Measurements from ENCODE around the gene COL1A2. TPM values are rescaled to one million over a fixed set of nuclear protein-coding genes. Genes with fewer than 3 reads are reported as not detected.

The COL1A2 gene
- total and polyA plus RNA-seq, 2 of the 8 experiments (the other 6 are each of a cell fraction or from before 2014, with no cell fraction given), result 45.2 to 87.2 TPM

- no peak for FAIRE-seq
- TF ChIP-seq PHF8 (conservative IDR thresholded peaks at IDR 0.05; ENCODE audit: low read depth, low read length) (no peak), SIN3A (conservative IDR thresholded peaks at IDR 0.05 in 1 of 2, IDR thresholded peaks at IDR 0.05 in 1 of 2; ENCODE audit: low read depth in 1 of 2, low read length in 2 of 2) (no peak), NANOG (IDR thresholded peaks at IDR 0.05; ENCODE audit: insufficient read depth, low read depth, low read length, poor library complexity, severe bottlenecking) (no peak), POLR2A (IDR thresholded peaks at IDR 0.05; ENCODE audit: control extremely low read depth in 1 of 2, low read depth in 2 of 2, low read length in 2 of 2) (no peak), CTBP2 (IDR thresholded peaks at IDR 0.05; ENCODE audit: borderline replicate concordance, insufficient read depth, insufficient read length, low read length) (no peak), KDM4A (IDR thresholded peaks at IDR 0.05; ENCODE audit: low read depth, low read length, severe bottlenecking) (no peak), TAF1 (IDR thresholded peaks at IDR 0.05; ENCODE audit: low read depth, low read length) (no peak), EGR1 (IDR thresholded peaks at IDR 0.05; ENCODE audit: borderline replicate concordance, low read depth, low read length) (no peak), TBP (IDR thresholded peaks at IDR 0.05; ENCODE audit: low read depth, low read length) (no peak), TAF7 (optimal IDR thresholded peaks at IDR 0.05; ENCODE audit: borderline replicate concordance, low read depth, low read length) (no peak), RXRA (IDR thresholded peaks at IDR 0.05; ENCODE audit: insufficient read depth, low read depth, low read length) (no peak), BRCA1 (IDR thresholded peaks at IDR 0.05; ENCODE audit: low read depth, low read length) (no peak), JUND (IDR thresholded peaks at IDR 0.05; ENCODE audit: low read length) (no peak), RFX5 (IDR thresholded peaks at IDR 0.05; ENCODE audit: borderline replicate concordance, low read depth, low read length) (no peak), TCF12 (IDR thresholded peaks at IDR 0.05; ENCODE audit: low read depth, low read length) (no peak)
Measured at GRCh38 chr7:94366163-94366562, 28.5 kb upstream of the COL1A2 start.

More at GRCh38 chr7:94366163-94366562, 28.5 kb upstream of the COL1A2 start:
- H3K18ac ChIP-seq (ENCODE audit: extremely low read depth, low read length), result no peak overlapping the region
- no peak overlapping the region for H3K4me2 ChIP-seq (ENCODE audit: insufficient read depth in 1 of 2, low read depth in 2 of 2, low read length in 2 of 2)
- H4K8ac ChIP-seq (ENCODE audit: extremely low read depth, insufficient read depth, low read length), result no peak overlapping the region
- 92% methylated on average over 3 of the region's 3 CpGs; no CpG with 5 or more reads in 1 of the 2 experiments for WGBS, 2 experiments (ENCODE audit: extremely low coverage in 1 of 2, insufficient coverage in 1 of 2, insufficient read length in 1 of 2, insufficient replicate concordance in 2 of 2, low coverage in 1 of 2, low lambda C conversion rate in 2 of 2, missing lambda C conversion rate in 1 of 2)
- no peak overlapping the region for H2BK20ac ChIP-seq (ENCODE audit: low read length)
- no peak overlapping the region for H3K4me3 ChIP-seq (ENCODE audit: extremely low read depth in 1 of 4, insufficient read depth in 2 of 4, low read depth in 3 of 4, low read length in 4 of 4)
- no peak overlapping the region for H3K4ac ChIP-seq (replicated peaks; ENCODE audit: insufficient read length, low read depth, low read length)
- no peak overlapping the region for H2BK15ac ChIP-seq (ENCODE audit: low read length)
- no peak overlapping the region for H4K5ac ChIP-seq (ENCODE audit: insufficient read length, low read depth, low read length)
- no peaks in the 10 kb centered on the region for H3K9me3 ChIP-seq (ENCODE audit: insufficient read depth in 2 of 2, low read depth in 1 of 2, low read length in 1 of 2)
- no peak overlapping the region for H2AK5ac ChIP-seq (ENCODE audit: low read depth, low read length)
- no peak overlapping the region for H3K14ac ChIP-seq (ENCODE audit: insufficient read length)
- H3K4me1 ChIP-seq (replicated peaks in 1 of 4; ENCODE audit: control insufficient read depth in 3 of 4, insufficient read depth in 4 of 4, low read length in 3 of 4), result no peaks in the 10 kb centered on the region
- H2AFZ ChIP-seq (ENCODE audit: low read length), result no peak overlapping the region
- H3K79me1 ChIP-seq (ENCODE audit: low read depth, low read length), result no peaks in the 10 kb centered on the region
- no peak overlapping the region for H2BK5ac ChIP-seq (ENCODE audit: low read depth, low read length)
- H3K56ac ChIP-seq (replicated peaks; ENCODE audit: insufficient read length, low read depth, low read length), result no peak overlapping the region
- H4K20me1 ChIP-seq (replicated peaks in 1 of 2; ENCODE audit: control insufficient read depth in 1 of 2, insufficient read depth in 2 of 2, low read length in 2 of 2), result no peaks in the 10 kb centered on the region
- H3K9ac ChIP-seq (replicated peaks in 1 of 4; ENCODE audit: extremely low read depth in 1 of 4, low read depth in 3 of 4, low read length in 3 of 4), result no peak overlapping the region
- DNase-seq (ENCODE audit: low read depth in 1 of 2, low spot score in 2 of 2), result no peak
- H3K79me2 ChIP-seq (ENCODE audit: control insufficient read depth in 1 of 2, insufficient read depth in 2 of 2, low read length in 2 of 2), result no peaks in the 10 kb centered on the region
- H4K91ac ChIP-seq (replicated peaks; ENCODE audit: insufficient read length, low read length), result no peak overlapping the region
- no peak overlapping the region for H3K23ac ChIP-seq (ENCODE audit: insufficient read length)
- POLR2A ChIA-PET (ENCODE audit: partially characterized antibody), result no interaction called here
- H2BK120ac ChIP-seq (replicated peaks; ENCODE audit: low read depth, low read length), result no peak overlapping the region
- H3K23me2 ChIP-seq (ENCODE audit: low read depth, low read length), result no peaks in the 10 kb centered on the region
- H2BK12ac ChIP-seq (ENCODE audit: low read depth, low read length), result no peak overlapping the region
- CTCF ChIA-PET (ENCODE audit: partially characterized antibody), result interaction anchor here (1.2 to 1.4 kb wide), 2 partner anchors 12 to 77 kb away, joined by 5 to 6 read pairs; no protein-coding TSS in a partner anchor
- no peak overlapping the region for H3K27ac ChIP-seq (ENCODE audit: low read depth, low read length)
- no peaks in the 10 kb centered on the region for H3K36me3 ChIP-seq (ENCODE audit: control insufficient read depth in 2 of 4, insufficient read depth in 4 of 4, low read length in 3 of 4)
- H3K27me3 ChIP-seq (replicated peaks in 1 of 4; ENCODE audit: control insufficient read depth in 3 of 4, extremely low read depth in 1 of 4, insufficient read depth in 3 of 4, low read length in 3 of 4), result no peaks in the 10 kb centered on the region
